Thyroid gland (tissue), 4 donors: ENCODE results near the gene DIP2B.
"Not testable (repeated sequence)": the region's sequence is repeated elsewhere in the genome, so short reads cannot be mapped to it uniquely, and the experiment has no call there.

Experiments used
- CTCF ChIP-seq, 6 experiments: fragments of 200-600 bp in 3 of 6; fragments of 450-650 bp in 3 of 6; sonication (generic) in 3 of 6; IDR thresholded peaks; one replicate each; pipeline ENCODE4 v1.5.1; 2016 to 2019; ENCODE audit warnings: antibody characterized with exemption in 6 of 6, mild to moderate bottlenecking in 2 of 6, inconsistent platforms in 1 of 6, moderate library complexity in 1 of 6
- POLR2A ChIP-seq, 2 donors: fragments of 450-650 bp; IDR thresholded peaks; one replicate each; pipeline ENCODE4 v1.6.1; 2017; ENCODE audit warnings: antibody characterized with exemption in 2 of 2, mild to moderate bottlenecking in 2 of 2, moderate library complexity in 1 of 2

- TF ChIP-seq CTCF, POLR2A (IDR thresholded peaks at IDR 0.05): not testable (repeated sequence)
Measured at GRCh38 chr12:50681064-50681463, 176.3 kb downstream of the DIP2B start.
